Skeletal muscle tissue (tissue), 4 donors: Measurements from ENCODE around the gene EID3. TPM values are rescaled to one million over a fixed set of nuclear protein-coding genes. Genes with fewer than 3 reads are reported as not detected.

Experiments used
- H3K27ac ChIP-seq: one replicate; pipeline ENCODE4 v1.7.0; 2013; ENCODE audit warnings: mild to moderate bottlenecking, low read depth, low read length, inconsistent platforms
- H3K27me3 ChIP-seq, 3 donors: one replicate each; pipeline ENCODE4 v1.7.0; 2013; ENCODE audit warnings: low read length in 3 of 3; ENCODE audit not compliant: control insufficient read depth in 3 of 3, insufficient read depth in 3 of 3
- H3K36me3 ChIP-seq, 3 donors: one replicate each; pipeline ENCODE4 v1.7.0; 2013; ENCODE audit warnings: low read length in 3 of 3; ENCODE audit not compliant: control insufficient read depth in 3 of 3, insufficient read depth in 3 of 3
- H3K4me1 ChIP-seq, 3 donors: one replicate each; pipeline ENCODE4 v1.7.0; 2013; ENCODE audit warnings: low read length in 3 of 3, mild to moderate bottlenecking in 3 of 3; ENCODE audit not compliant: control insufficient read depth in 3 of 3, insufficient read depth in 3 of 3
- H3K4me3 ChIP-seq, 3 donors: one replicate each; pipeline ENCODE4 v1.7.0; 2013; ENCODE audit warnings: low read length in 3 of 3
- H3K9ac ChIP-seq, 3 donors: one replicate each; pipeline ENCODE4 v1.7.0; 2013; ENCODE audit warnings: low read length in 3 of 3, mild to moderate bottlenecking in 3 of 3, moderate library complexity in 2 of 3, low read depth in 1 of 3
- H3K9me3 ChIP-seq, 3 donors: one replicate each; pipeline ENCODE4 v1.7.0; 2013; ENCODE audit warnings: low read length in 3 of 3; ENCODE audit not compliant: control insufficient read depth in 3 of 3
- total RNA-seq: library from RNA; depleted of rRNA; stranded (reverse); fragments of >200 nt; gene quantifications from one replicate; pipeline ENCODE4 v1.2.3, GENCODE V29; 2014
- donor health status: Osteomylitis.

The EID3 gene
- total RNA-seq, 1 donor from 2014 or later: 2.1 TPM

GRCh38 chr12:104345234-104346066 is 41.9 kb downstream of the EID3 start:
- Histone ChIP-seq H3K27ac (no peak overlapping the region), H3K36me3 (peaks cover 29 to 36% (median 31%) of the 10 kb centered on the region in 3 donors), H3K4me3 (no peak overlapping the region), H3K4me1 (peaks cover 23 to 33% (median 26%) of the 10 kb centered on the region in 3 donors), H3K9me3 (no peaks in the 10 kb centered on the region), H3K27me3 (no peaks in the 10 kb centered on the region), H3K9ac (no peak overlapping the region)

- no peak overlapping the region for H3K9ac ChIP-seq
- H3K9me3 ChIP-seq: no peaks in the 10 kb centered on the region
- H3K4me3 ChIP-seq: no peak overlapping the region
- peaks cover 23 to 30% (median 26%) of the 10 kb centered on the region in 3 donors for H3K4me1 ChIP-seq
- peaks cover 21 to 33% (median 31%) of the 10 kb centered on the region in 3 donors for H3K36me3 ChIP-seq
- H3K27me3 ChIP-seq: no peaks in the 10 kb centered on the region
- H3K27ac ChIP-seq: peak overlapping the region; percentile 26
Measured at GRCh38 chr12:104347374-104348075, 44.0 kb downstream of the EID3 start.

- H3K9me3 ChIP-seq: no peaks in the 10 kb centered on the region
- H3K4me3 ChIP-seq: no peak overlapping the region
- no peak overlapping the region for H3K27ac ChIP-seq
- H3K9ac ChIP-seq: no peak overlapping the region
- no peaks in the 10 kb centered on the region for H3K27me3 ChIP-seq
- H3K36me3 ChIP-seq: peaks cover 16 to 25% (median 24%) of the 10 kb centered on the region in 3 donors
- H3K4me1 ChIP-seq: peaks cover 19 to 26% (median 23%) of the 10 kb centered on the region in 3 donors
Measured at GRCh38 chr12:104348283-104348993, 44.9 kb downstream of the EID3 start.

DNA sequence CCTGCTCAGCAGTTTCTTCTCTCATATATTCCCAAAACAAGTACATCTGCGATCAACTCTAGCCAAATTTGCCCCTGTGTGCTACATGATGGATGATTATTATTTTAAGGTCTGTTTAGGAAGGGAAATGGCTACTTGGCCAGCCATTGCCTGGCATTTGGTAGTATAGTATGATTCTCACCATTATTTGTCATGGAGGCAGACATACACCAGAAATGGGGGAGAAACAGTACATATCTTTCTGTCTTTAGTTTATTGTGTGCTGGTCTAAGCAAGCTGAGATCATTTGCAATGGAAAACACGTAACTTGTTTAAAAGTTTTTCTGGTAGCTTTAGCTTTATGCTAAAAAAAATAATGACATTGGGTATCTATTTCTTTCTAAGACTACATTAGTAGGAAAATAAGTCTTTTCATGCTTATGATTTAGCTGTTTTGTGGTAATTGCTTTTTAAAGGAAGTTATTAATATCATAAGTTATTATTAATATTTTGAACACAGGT is 45.5 kb downstream of the EID3 start:
- H3K27ac ChIP-seq: no peak overlapping the region
- H3K27me3 ChIP-seq: no peaks in the 10 kb centered on the region
- peaks cover 16 to 25% (median 24%) of the 10 kb centered on the region in 3 donors for H3K36me3 ChIP-seq
- H3K4me3 ChIP-seq: no peak overlapping the region
- peaks cover 17 to 26% (median 23%) of the 10 kb centered on the region in 3 donors for H3K4me1 ChIP-seq
- no peak overlapping the region for H3K9ac ChIP-seq
- no peaks in the 10 kb centered on the region for H3K9me3 ChIP-seq

DNA sequence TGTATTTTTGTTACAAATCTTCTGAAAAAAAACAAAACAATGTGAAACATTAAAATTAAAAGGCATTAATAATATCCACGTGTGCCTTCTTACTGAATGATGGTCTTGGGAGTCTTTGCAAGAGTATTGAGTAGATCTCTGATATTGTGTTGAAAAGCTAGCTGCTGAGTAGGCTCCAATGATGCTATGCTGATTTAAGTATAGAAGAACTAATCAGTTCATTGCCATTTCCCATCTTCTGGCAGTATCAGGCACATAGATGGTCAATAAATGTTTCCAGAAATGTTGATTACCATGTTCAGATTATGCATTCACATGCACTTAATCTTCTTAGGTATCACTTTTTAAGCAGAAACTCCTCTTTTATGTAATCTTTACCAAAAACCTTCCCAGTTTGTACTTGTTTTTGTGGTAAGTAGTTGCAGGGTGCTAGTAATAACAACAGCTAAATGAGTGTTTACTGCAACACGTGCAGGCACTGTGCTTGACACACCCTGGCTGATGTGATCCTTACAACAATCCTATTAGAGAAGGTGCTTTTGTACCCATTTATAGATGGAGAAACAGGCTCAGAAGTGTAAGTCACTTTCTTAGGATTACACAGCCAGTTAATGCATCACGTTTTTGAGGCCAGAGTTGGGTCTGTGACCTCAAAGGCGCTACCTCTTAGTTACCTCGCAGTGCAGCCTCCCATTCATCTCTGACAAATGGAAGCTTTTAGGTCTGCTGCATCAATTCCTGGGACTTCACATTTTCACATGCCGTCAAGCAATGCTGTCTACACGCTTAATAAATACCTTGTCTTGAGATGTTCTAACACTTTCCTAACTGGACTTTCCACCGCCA is 46.9 kb downstream of the EID3 start:
- Histone ChIP-seq H3K9ac (no peak overlapping the region), H3K9me3 (no peaks in the 10 kb centered on the region), H3K36me3 (peaks cover 18 to 32% (median 25%) of the 10 kb centered on the region in 3 donors), H3K27me3 (no peaks in the 10 kb centered on the region), H3K4me1 (peaks cover 14% of the 10 kb centered on the region in 3 donors), H3K4me3 (no peak overlapping the region), H3K27ac (no peak overlapping the region)

- no peak overlapping the region for H3K9ac ChIP-seq
- peaks cover 11 to 12% (median 12%) of the 10 kb centered on the region in 3 donors for H3K4me1 ChIP-seq
- no peak overlapping the region for H3K27ac ChIP-seq
- no peaks in the 10 kb centered on the region for H3K27me3 ChIP-seq
- no peaks in the 10 kb centered on the region for H3K9me3 ChIP-seq
- H3K36me3 ChIP-seq: peaks cover 18 to 32% (median 25%) of the 10 kb centered on the region in 3 donors
- H3K4me3 ChIP-seq: no peak overlapping the region
Measured at GRCh38 chr12:104351057-104351983, 47.8 kb downstream of the EID3 start.

DNA sequence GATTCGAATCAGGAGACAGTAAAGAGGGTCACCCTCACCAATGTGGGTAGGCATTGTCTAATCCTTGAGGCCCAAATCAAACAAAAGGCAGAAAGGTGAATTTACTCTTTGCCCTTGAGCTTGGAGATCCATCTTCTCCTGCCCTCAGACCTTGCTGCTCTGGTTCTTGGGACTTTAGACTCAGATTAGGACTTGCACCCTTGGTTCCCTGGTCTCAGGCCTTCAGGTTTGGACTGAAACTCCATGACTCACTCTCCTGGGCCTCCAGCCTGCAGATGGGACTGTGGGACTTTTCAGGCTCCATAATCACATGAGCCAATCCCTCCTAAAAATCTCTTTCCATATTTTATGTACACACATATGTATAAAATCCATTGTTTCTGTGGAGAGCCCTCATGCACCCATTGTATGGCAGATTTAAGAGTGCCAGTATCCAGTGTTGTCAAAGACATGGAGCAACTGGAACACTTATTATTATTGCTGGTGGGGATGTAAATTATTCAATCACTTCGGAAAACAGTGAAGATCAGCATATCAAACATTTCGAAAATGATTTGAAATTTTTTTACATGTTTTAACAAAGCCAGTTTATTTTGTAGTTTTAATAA is 48.7 kb downstream of the EID3 start:
- Histone ChIP-seq H3K27me3 (no peaks in the 10 kb centered on the region), H3K36me3 (peaks cover 18 to 32% (median 25%) of the 10 kb centered on the region in 3 donors), H3K4me3 (no peak overlapping the region)

More for the DNA sequence above, 48.7 kb downstream of the EID3 start:
- Histone ChIP-seq H3K27ac (no peak overlapping the region), H3K9ac (no peak overlapping the region), H3K4me1 (peaks cover 8 to 11% (median 10%) of the 10 kb centered on the region in 3 donors), H3K9me3 (no peaks in the 10 kb centered on the region)
